PC-3 (cell line): ENCODE measurements around the gene IFT122.

ENCODE experiments used
- EZH2 ChIP-seq: fragments of 300-600 bp; sonication (generic); IDR thresholded peaks from one replicate; pipeline ENCODE4 v1.6.1; 2017; ENCODE audit warnings: antibody characterized with exemption, mild to moderate bottlenecking, low read length; ENCODE audit not compliant: unreplicated experiment
- EZH2phosphoT487 ChIP-seq: fragments of 300-600 bp; sonication (generic); IDR thresholded peaks from 2 replicates; pipeline ENCODE4 v1.6.1; 2018; ENCODE audit warnings: mild to moderate bottlenecking, antibody characterized with exemption, low read length, borderline replicate concordance
- TF ChIP-seq, protein P1 (sequence below): fragments of 300-600 bp; sonication (generic); conservative IDR thresholded peaks from 2 replicates; pipeline ENCODE4 v1.5.1; 2017; ENCODE audit warnings: antibody characterized with exemption, low read depth, mild to moderate bottlenecking, low read length

DNA sequence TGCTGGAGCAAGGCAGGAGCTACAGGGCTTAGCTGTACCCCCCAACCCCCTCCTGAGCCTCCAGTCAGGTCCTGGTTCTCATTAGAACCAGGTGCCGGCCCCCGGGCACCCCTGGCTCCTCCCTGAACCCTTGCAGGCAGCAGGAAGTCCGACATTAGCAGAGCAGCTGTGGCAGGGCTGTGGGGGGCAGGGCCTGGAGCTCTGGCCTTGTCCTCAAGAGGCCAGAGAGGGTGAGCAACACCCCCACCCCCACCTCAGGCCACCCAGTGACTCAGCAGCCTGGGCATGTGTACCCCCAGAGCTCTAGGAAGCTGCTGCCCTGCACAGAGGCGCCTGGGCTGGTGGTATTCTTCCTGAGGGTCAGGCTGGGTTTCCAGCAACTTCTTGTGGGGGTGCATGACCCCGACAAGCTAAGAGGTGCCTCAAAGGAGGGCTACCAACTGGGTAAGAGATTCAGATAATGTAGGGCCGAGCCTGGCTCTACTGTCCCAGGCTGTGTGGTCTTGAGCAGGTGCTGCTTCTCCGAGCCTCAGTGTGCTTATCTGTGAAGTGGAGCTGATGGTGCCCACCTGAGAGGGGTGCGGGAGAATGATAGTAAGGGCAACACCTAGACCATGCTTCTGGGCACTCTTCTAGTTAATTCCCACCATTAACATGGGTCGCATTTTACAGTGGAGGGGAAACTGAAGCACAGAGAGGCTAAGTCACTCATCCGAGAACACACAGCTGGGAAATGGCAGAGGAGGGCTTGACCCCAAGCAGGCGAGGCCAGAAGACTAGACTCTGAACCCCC lies 118.9 kb downstream of the IFT122 start:
- TF ChIP-seq, protein P1, sequence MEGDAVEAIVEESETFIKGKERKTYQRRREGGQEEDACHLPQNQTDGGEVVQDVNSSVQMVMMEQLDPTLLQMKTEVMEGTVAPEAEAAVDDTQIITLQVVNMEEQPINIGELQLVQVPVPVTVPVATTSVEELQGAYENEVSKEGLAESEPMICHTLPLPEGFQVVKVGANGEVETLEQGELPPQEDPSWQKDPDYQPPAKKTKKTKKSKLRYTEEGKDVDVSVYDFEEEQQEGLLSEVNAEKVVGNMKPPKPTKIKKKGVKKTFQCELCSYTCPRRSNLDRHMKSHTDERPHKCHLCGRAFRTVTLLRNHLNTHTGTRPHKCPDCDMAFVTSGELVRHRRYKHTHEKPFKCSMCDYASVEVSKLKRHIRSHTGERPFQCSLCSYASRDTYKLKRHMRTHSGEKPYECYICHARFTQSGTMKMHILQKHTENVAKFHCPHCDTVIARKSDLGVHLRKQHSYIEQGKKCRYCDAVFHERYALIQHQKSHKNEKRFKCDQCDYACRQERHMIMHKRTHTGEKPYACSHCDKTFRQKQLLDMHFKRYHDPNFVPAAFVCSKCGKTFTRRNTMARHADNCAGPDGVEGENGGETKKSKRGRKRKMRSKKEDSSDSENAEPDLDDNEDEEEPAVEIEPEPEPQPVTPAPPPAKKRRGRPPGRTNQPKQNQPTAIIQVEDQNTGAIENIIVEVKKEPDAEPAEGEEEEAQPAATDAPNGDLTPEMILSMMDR, result no peak
- TF ChIP-seq EZH2, result no peak
- TF ChIP-seq EZH2phosphoT487, result no peak
